ENCODE data around the gene TBC1D22A.

GRCh38 chr22:47053726-47054141 is 291.3 kb downstream of the TBC1D22A start:
- TF ChIP-seq SIN3A (IDR thresholded peaks at IDR 0.05; ENCODE audit: borderline replicate concordance in 2 of 2, control insufficient read depth in 1 of 2, low read depth in 2 of 2, low read length in 2 of 2) (no peak), ZNF318 (IDR thresholded peaks at IDR 0.05; ENCODE audit: borderline replicate concordance in 1 of 2, low read depth in 1 of 2) (no peak)

Data from K562 (cell line).